GM19025 (cell line): ENCODE data around the gene PCBD1.
"Not testable (repeated sequence)": the region's sequence is repeated elsewhere in the genome, so short reads cannot be mapped to it uniquely, and the experiment has no call there.

Experiments
- ATAC-seq: cut with Tn5 transposase; IDR thresholded peaks from one replicate; pipeline ENCODE4 v1.9.1; 2021; ENCODE audit warnings: mild to moderate bottlenecking, low read depth, moderate library complexity; ENCODE audit not compliant: unreplicated experiment

PCBD1 gene

DNA sequence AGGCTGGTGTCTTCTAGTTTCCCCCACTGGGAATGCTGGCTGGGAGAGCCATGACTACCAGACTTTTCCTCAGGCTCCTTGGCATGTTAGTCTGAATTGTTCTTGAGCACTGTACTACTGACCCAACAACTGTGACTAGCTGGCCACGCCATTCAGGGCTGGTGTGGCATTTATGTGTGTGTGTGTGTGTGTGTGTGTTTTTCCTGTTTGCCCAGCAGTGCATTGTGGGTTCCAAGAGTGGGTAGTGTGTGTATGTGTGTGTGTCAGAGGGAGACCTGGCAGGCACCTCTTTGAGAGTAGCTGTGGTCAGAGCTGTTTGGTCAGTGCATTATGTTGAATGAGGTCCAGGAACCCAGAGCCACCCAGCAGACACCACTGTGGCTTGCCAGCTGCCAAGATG is 9.2 kb downstream of the PCBD1 start:
- no peak for ATAC-seq

GRCh38 chr10:70874061-70874460 is 14.3 kb downstream of the PCBD1 start:
- ATAC-seq = no peak

- no peak for ATAC-seq
Measured at GRCh38 chr10:70872291-70872690, 16.1 kb downstream of the PCBD1 start.

DNA sequence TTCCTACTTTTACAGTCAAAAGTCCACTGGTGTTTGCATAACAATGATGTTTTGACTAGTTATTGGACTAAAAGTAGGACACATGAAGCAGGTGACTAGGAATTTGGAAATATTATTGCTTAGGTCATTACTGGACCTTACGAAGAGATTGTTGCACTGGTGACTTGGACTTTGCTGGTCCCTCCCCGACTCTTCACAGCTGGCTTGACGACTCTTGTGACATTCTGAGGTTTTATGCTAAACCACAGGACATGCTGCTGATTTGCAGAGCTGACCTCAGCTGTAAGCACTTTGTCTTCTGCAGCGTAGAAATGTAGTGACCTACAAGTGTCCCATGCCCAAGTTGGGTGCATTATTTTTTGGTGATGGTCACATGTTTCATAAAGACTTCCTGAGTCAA is 21.9 kb downstream of the PCBD1 start:
- ATAC-seq = no peak

DNA sequence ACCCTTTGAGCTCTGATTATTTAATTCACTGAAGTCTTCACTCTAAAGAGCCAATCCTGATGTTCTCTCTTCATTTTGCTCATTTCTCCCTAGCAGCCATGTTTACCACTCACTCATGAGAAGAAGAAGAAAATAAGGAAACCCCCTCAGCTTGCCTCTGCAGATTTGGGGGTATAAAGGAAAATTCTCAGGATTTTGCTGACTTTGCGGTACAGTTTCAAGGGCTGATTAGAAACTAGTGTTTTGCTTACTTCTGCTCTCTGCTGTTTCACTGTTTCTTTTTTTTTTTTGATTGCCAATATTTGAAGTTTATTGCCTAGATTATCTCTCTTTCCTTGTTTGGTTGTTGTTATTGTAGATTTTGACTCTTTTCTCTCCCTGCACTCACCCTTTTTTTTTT is 23.4 kb downstream of the PCBD1 start:
- no peak for ATAC-seq

- no peak for ATAC-seq
Measured at GRCh38 chr10:70863470-70864160, 24.8 kb downstream of the PCBD1 start.

DNA sequence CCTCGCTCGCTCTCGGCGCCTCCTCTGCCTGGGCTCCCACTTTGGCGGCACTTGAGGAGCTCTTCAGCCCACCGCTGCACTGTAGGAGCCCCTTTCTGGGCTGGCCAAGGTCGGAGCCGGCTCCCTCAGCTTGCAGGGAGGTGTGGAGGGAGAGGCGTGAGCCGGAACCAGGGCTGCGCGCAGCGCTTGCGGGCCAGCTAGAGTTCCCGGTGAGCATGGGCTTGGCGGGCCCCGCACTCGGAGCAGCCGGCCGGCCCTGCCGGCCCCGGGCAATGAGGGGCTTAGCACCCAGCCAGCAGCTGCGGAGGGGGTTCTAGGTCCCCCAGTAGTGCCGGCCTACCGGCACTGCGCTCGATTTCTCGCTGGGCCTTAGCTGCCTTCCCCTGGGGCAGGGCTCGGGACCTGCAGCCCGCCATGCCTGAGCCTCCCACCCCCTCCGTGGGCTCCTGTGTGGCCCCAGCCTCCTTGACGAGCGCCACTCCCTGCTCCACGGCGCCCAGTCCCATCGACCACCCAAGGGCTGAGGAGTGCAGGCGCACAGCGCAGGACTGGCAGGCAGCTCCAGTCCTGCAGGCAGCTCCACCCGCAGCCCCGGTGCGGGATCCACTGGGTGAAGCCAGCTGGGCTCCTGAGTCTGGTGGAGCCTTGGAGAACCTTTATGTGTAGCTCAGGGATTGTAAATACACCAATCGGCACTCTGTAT is 26.7 kb downstream of the PCBD1 start:
- not testable (repeated sequence) for ATAC-seq

GRCh38 chr10:70858759-70859158 is 29.6 kb downstream of the PCBD1 start:
- ATAC-seq = no peak

DNA sequence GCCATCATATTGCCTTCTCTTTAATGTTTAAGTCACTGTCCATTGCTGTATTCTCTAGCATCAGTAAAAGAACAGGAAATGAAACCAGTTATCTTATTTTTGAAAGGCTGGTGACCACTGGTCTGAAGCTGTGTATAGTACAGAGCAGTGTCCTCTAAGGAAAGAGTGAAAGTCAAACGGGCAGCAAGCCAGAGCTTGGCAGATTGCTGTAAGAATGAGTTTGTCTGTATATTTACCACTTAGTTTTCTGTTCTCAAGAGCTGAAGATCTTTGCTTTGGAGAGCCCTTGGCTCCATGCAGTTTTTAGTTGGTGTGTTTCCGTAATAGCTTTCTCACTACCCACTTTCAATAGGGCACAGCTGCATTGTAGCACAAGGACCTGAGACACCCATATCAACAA is 31.9 kb downstream of the PCBD1 start:
- no peak for ATAC-seq

DNA sequence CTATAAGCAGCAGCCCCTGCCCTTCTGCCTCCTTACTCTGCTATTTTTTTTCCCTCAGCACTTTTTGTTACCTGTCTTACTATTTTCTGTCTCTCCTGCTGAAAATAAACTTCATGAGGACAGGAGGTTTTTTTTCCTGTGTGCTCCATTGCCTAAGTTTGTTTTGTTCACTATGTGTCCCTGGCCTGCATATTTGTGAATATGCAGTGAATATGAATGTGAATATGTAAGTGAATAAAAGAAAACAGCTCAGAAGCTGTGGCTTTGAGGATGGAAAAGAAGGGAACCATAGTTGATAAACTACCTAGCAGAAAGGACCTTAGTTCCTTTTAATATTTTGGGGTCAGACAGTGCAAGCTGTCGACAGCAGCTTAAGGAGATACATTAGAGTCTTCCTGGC is 34.9 kb downstream of the PCBD1 start:
- no peak for ATAC-seq

DNA sequence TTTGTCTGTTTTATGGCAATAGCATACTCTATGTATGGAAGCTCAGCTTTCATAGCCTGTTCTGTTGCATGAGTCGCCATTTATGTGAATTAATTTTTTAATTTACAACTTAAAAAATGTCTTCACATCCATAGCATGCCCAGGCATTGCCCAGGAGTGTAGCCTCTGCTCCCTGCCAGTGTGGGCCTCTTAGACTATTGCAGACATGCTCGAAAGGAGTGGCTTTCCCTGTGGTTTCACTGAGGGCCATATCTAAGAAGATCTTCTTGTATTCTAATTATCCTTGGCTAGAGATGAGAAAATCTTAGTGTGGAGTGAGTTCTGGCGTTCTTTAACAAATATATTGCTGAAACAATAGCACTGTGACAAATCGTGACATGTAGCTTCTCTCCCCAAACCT is 35.3 kb downstream of the PCBD1 start:
- ATAC-seq = no peak

DNA sequence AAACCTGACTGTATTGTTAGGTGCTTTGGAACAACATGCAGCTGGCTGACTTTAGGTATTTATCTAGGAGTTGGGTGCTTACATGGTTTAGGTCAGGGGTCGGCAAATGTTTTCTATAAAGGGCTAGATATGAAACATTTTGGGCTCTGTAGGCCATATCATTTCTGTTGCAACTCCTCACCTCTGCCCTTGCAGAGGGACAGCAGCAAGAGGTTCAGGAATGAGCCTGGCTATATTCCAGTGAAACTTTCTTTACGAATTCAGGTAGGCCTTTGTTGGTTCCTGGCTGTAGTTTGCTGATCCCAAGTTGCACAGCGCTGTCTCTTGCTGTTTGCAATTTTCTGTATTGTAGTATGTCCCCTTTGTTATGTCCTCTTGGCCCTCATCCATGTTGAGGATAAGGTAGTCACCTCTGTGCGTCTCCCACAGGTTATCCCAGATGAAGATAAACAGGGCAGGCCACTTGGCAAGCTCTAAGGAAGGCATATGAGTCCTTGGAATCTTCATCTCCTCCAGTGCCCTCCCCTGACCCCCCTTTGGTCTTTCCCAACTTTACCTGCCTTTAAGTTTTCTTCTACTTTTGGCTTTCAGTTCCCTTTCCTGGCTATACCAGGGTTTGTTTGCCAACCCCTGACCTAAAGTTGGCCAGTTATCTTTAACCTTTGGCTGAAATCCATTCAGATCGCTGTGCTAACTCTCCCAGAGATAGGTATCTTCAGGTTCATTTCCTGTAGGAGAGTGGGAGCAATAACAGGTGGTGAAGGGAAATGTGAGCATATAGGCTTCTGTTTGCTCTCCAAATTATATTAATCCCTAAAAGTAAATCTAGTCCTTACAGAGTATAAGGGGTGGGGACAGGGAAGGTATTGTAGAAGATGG is 36.5 kb downstream of the PCBD1 start:
- ATAC-seq = no peak

DNA sequence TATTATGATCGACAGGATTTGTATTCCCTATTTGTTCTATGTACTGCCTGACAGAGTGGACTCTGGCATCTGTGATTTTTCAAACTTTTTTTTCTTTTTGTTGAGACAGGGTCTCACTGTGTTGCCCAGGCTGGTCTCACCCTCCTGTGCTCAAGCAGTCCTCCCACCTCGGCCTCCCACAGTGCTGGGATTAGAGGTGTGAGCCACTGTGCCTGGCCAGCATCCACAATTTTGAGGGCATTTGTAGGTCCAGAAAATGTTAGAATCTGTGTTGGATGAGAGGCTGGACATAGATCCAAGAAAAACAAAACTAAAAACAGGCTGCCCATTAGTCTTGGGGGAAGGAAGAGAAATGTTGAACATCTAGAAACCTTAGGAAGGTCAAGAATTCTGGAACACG is 38.3 kb downstream of the PCBD1 start:
- ATAC-seq = no peak

GRCh38 chr10:70849582-70850016 is 38.8 kb downstream of the PCBD1 start:
- no peak for ATAC-seq

DNA sequence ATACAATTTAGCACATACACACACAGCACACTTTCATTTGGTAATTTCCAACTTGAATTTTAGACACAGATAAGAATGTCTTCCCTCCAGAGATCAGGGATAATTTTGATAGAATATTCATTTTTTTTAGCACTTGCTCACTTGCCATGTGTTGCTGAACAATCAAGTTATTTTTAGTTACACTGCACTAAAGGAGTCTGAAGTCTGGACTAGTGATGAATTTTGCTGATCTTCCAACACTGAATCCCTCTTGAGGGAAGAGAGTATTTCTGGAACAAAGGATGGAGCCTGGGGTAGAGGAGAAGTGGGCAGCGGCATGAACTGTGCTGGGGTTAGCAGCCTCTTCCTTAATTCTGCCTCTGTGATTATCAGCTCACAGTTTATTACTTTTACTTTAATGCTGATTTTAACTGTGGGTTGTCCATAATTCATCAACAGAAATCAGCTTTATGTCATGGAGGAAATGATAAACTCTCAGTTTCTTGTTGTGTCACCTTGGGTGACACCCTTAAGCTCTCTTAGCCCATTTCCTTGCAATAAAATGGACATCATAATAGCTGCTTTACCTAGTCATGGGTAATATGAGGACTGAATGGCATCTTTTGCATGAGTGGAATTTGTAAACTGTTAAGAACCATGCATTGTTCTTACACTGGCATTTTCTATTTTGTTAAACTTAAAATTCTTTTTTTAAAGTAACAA is 40.6 kb downstream of the PCBD1 start:
- no peak for ATAC-seq

DNA sequence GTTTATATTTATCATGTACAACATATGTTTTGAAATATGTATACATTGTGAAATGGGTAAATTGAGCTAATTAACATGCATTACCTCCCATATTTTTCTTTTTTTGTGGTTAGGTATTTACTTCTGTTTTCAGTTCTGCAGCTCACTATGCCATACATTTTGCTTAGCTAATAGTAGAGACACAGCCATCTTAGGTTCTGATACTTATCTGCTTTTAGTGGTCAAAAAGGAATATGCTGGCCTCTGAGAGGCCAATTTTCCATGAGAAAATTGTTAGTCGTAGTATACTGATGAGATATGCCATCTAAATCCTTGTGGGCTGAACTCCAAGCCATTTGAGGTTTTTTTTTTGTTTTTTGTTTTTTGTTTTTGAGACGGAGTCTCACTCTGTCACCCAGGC is 41.6 kb downstream of the PCBD1 start:
- no peak for ATAC-seq

- no peak for ATAC-seq
Measured at GRCh38 chr10:70845816-70846215, 42.5 kb downstream of the PCBD1 start.

DNA sequence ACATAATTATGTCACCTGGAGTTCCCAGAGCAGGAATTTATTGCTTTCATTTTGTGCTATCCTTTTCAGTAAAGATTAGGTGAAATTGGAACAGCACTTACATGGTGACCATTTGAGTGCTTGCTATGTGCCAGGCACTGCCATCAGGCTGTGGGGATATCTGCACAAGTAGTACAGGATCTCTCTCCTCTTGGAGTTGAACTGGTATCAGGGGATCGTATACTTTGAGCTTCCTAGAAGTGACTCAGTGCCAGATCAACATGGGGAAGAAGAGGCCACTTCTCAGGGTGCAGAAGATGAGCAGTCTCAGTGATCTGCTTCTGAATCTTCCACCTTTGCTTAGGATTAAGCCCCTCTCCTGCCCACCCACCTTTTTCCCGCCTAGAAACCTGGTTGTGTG is 43.1 kb downstream of the PCBD1 start:
- no peak for ATAC-seq

GRCh38 chr10:70843776-70844489 is 44.4 kb downstream of the PCBD1 start:
- no peak for ATAC-seq

DNA sequence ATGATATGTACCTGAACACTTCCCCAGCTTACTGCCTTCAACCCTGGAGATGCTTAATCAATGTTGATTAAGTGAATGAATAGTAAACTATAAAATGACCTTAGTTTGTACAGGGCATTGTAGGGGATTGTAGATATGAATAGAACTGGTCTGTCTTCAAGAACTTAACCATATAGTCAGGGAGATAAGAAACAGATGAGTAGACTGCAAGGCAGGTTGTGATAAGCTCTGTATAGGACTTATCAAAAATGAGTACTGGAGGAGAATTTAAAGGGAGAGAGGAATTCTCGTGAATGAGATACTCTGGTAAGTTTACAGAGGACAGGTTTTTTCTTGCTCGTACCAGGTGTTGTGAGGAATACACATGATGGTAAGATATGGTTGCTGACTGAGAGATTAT is 45.0 kb downstream of the PCBD1 start:
- no peak for ATAC-seq
